Smooth muscle cell (in vitro differentiated cells): ENCODE results near the gene MYH4. TPM values are rescaled to one million over a fixed set of nuclear protein-coding genes. Genes with fewer than 3 reads are reported as not detected.

Source experiments
- DNase-seq: peaks from one replicate; lab custom pipeline; 2025; ENCODE audit not compliant: unreplicated experiment; lab: John Stamatoyannopoulos, UW
- H2AFZ ChIP-seq: fragments of 200-600 bp; sonication (generic); 2 replicates; pipeline ENCODE4 v1.6.0; 2016; ENCODE audit warnings: antibody characterized with exemption, low read depth, mild to moderate bottlenecking
- H3F3A ChIP-seq: fragments of 200-600 bp; sonication (generic); 2 replicates; pipeline ENCODE4 v1.6.0; 2017; ENCODE audit warnings: antibody characterized with exemption, low read depth
- H3K27ac ChIP-seq: fragments of 200-600 bp; sonication (generic); 2 replicates; pipeline ENCODE4 v1.5.1; 2016; ENCODE audit warnings: low read depth, mild to moderate bottlenecking
- H3K27me3 ChIP-seq: fragments of 200-600 bp; sonication (generic); 2 replicates; pipeline ENCODE4 v1.6.1; 2016; ENCODE audit warnings: low read depth, mild to moderate bottlenecking
- H3K36me3 ChIP-seq: fragments of 200-600 bp; sonication (generic); 2 replicates; pipeline ENCODE4 v1.5.1; 2016; ENCODE audit warnings: low read depth
- H3K4me1 ChIP-seq: fragments of 200-600 bp; sonication (generic); 2 replicates; pipeline ENCODE4 v1.5.1; 2016; ENCODE audit warnings: low read depth
- H3K4me2 ChIP-seq: fragments of 200-600 bp; sonication (generic); 2 replicates; pipeline ENCODE4 v1.6.0; 2016; ENCODE audit warnings: mild to moderate bottlenecking
- H3K4me3 ChIP-seq: fragments of 200-600 bp; sonication (generic); 2 replicates; pipeline ENCODE4 v1.5.1; 2016; ENCODE audit warnings: mild to moderate bottlenecking
- H3K79me2 ChIP-seq: fragments of 200-600 bp; sonication (generic); 2 replicates; pipeline ENCODE4 v1.6.0; 2016; ENCODE audit warnings: low read depth, mild to moderate bottlenecking
- H3K9ac ChIP-seq: fragments of 200-600 bp; sonication (generic); 2 replicates; pipeline ENCODE4 v1.6.0; 2016; ENCODE audit warnings: low read depth
- H3K9me3 ChIP-seq: fragments of 200-600 bp; sonication (generic); replicated peaks from 2 replicates; pipeline ENCODE4 v1.5.1; 2016; ENCODE audit warnings: low read depth
- H4K20me1 ChIP-seq: fragments of 200-600 bp; sonication (generic); 2 replicates; pipeline ENCODE4 v1.6.0; 2016; ENCODE audit warnings: low read depth
- CTCF ChIP-seq: fragments of 200-600 bp; sonication (generic); IDR thresholded peaks from 2 replicates; pipeline ENCODE4 v1.5.1; 2017; ENCODE audit warnings: borderline replicate concordance, mild to moderate bottlenecking, antibody characterized with exemption; ENCODE audit not compliant: insufficient read depth, poor library complexity, severe bottlenecking
- WGBS: methylation state at CpG from one replicate; pipeline ENCODE4 v1.1.7; 2016; ENCODE audit warnings: low lambda C conversion rate; 5-methylcytosine and 5-hydroxymethylcytosine counted together
- polyA plus RNA-seq: library from polyadenylated mRNA; unstranded; fragments of >200 nt; fragmentation: Nextera tagmentation; extraction: Ambion mirVana; gene quantifications from 2 replicates; pipeline ENCODE4 v1.2.1, GENCODE V29; 2016
- total RNA-seq: library from RNA; depleted of rRNA; stranded (reverse); fragments of >200 nt; gene quantifications from 2 replicates; pipeline ENCODE4 v1.2.3, GENCODE V29; 2014

MYH4 gene
- total RNA-seq (not detected in 2 replicates), polyA plus RNA-seq (not detected in 2 replicates)

- H3K27me3 ChIP-seq, result peaks cover 3% of the 10 kb centered on the region
- no peaks in the 10 kb centered on the region for H3K4me1 ChIP-seq
- H3K36me3 ChIP-seq, result no peaks in the 10 kb centered on the region
- no peaks in the 10 kb centered on the region for H4K20me1 ChIP-seq
- H3K4me2 ChIP-seq, result no peak within 1 kb of the TSS
- no peak within 1 kb of the TSS for H3K4me3 ChIP-seq
- H3K79me2 ChIP-seq, result no peaks in the 10 kb centered on the region
- WGBS, result 73% methylated on average over 1 of the region's 1 CpG
- H3K27ac ChIP-seq, result no peak within 1 kb of the TSS
- no peak for TF ChIP-seq CTCF
- no peaks in the 10 kb centered on the region for H3K9me3 ChIP-seq
- H3F3A ChIP-seq, result no peaks in the 10 kb centered on the region
- no peak within 1 kb of the TSS for H3K9ac ChIP-seq
- DNase-seq, result no peak
- no peak within 1 kb of the TSS for H2AFZ ChIP-seq
Measured at GRCh38 chr17:10469459-10469858, at the start of gene MYH4. TSS of gene MYH4 (minus strand) at chr17:10469559. CDS start at chr17:10466745, 2,814 bp downstream.

DNA sequence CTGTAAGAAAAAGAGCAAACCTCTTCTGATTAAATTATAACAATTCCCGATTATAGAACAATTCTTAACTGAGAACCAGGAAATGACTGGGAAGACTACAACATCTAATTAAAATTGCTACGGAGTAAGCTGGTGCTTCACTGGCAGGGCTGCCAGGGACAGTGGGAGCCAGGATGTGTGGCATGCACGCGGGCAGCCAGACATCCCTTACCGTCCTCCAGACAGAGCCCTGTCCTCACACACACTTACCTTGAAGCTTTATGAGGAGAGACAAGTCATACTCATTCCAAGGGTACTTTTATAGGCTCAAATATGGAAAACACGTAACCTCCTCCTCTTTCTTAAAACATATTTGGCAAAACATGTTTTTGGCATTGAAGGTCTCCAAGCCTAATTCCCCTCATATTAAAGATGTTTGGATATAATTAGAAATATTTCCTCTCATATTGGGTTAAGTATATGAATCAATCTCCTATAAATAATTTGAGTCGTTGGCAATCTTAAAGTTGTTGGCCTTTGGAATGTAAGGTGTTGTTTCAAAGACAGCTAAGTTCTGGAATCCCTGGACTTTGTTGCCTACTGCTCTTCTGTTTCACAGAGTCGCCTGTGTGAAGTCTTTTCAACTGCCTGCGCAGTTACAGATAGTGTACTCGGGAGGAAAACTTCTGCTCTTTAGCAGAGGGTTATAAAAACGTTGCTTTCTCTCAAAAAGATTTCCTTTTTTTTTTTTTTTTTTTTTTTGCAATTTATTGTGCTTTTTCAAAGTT is 49.1 kb upstream of the MYH4 start, which contains the start of gene MYH1:
MYH1 (minus strand) TSS at position 272 of the 767 bp plus-strand sequence. CDS start 1,900 bp downstream, outside the sequence.
- DNase-seq, result no peak
- 86% methylated on average over 11 of the region's 11 CpGs for WGBS
- peaks cover 3% of the 10 kb centered on the region for H3K27me3 ChIP-seq
- no peak within 1 kb of the TSS for H3K9ac ChIP-seq
- H3K36me3 ChIP-seq, result no peaks in the 10 kb centered on the region
- TF ChIP-seq CTCF, result no peak
- H3K79me2 ChIP-seq, result no peaks in the 10 kb centered on the region
- H4K20me1 ChIP-seq, result no peaks in the 10 kb centered on the region
- no peaks in the 10 kb centered on the region for H3K9me3 ChIP-seq
- no peaks in the 10 kb centered on the region for H3F3A ChIP-seq
- no peak within 1 kb of the TSS for H2AFZ ChIP-seq
- H3K4me3 ChIP-seq, result no peak within 1 kb of the TSS
- H3K4me2 ChIP-seq, result no peak within 1 kb of the TSS
- no peak within 1 kb of the TSS for H3K27ac ChIP-seq
- H3K4me1 ChIP-seq, result no peaks in the 10 kb centered on the region

DNA sequence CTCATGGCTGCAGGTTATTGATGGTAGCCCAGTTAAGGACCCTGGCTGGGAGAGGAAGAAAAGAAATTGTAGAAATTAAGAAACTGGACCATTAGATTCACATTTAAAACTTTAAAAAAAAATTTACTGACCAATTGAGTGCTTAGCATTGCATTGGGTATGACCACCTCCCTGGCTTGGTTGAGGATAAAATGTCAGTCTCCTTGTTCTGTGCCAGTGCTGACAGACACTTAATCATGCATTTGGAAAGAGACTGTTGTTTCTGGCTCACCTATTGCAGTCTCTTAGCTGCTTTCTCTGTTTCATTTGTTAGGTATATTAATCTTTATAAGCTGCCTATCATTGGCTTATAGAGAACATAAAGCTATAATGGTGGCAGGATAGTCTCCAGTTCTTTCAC is 47.3 kb upstream of the MYH4 start:
- Histone ChIP-seq H3K79me2 (no peaks in the 10 kb centered on the region), H3K9ac (no peak overlapping the region), H3K9me3 (no peaks in the 10 kb centered on the region), H3K4me1 (no peaks in the 10 kb centered on the region), H3K27me3 (peaks cover 3% of the 10 kb centered on the region), H3K4me3 (no peak overlapping the region), H3K4me2 (no peak overlapping the region), H3F3A (no peaks in the 10 kb centered on the region), H3K27ac (no peak overlapping the region), H2AFZ (no peak overlapping the region), H3K36me3 (no peaks in the 10 kb centered on the region), H4K20me1 (no peaks in the 10 kb centered on the region)
- TF ChIP-seq CTCF, result no peak
- no peak for DNase-seq

- H3K9me3 ChIP-seq, result no peaks in the 10 kb centered on the region
- H4K20me1 ChIP-seq, result no peaks in the 10 kb centered on the region
- no peaks in the 10 kb centered on the region for H3K4me1 ChIP-seq
- DNase-seq, result no peak
- H3K79me2 ChIP-seq, result no peaks in the 10 kb centered on the region
- H3K4me3 ChIP-seq, result no peak overlapping the region
- H3K27me3 ChIP-seq, result peaks cover 3% of the 10 kb centered on the region
- WGBS, result 91% methylated on average over 7 of the region's 7 CpGs
- no peak overlapping the region for H3K9ac ChIP-seq
- no peak overlapping the region for H2AFZ ChIP-seq
- no peak overlapping the region for H3K27ac ChIP-seq
- no peaks in the 10 kb centered on the region for H3K36me3 ChIP-seq
- H3K4me2 ChIP-seq, result no peak overlapping the region
- TF ChIP-seq CTCF, result no peak
- H3F3A ChIP-seq, result no peaks in the 10 kb centered on the region
Measured at GRCh38 chr17:10516065-10516464, 46.7 kb upstream of the MYH4 start.
